ENCODE measurements around the gene NDC1. TPM values are rescaled to one million over a fixed set of nuclear protein-coding genes. Genes with fewer than 3 reads are reported as not detected.

Gene NDC1
- polyA plus RNA-seq, 1 of the 3 experiments (the other 2 are of a cell fraction): 11.5 TPM

DNA sequence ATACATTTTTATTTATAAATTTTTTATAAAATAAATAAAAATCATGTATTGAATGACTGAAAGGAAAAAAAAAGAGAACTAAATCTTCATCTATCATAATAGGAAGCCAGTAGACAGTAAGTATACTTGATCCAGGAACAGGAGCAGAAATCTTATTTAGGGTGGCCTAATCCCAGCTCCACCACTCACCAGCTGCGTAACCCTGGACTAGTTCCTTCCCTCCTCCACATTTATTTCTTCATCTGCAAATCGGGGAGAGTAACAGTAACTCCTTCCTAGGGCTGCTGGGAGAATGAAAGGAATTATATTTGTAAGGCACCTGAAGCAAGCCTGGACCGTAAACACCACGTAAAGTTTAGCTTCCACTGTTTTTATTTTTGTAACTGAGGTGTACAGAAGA lies 117.0 kb downstream of the NDC1 start:
- CTCF ChIA-PET: interaction anchor here (1.0 to 1.8 kb wide), 4 partner anchors 10 to 235 kb away, joined by 3 to 5 read pairs (median 5); no protein-coding TSS in a partner anchor
- POLR2A ChIA-PET: no interaction called here
- H3K4me1 ChIP-seq (ENCODE audit: control insufficient read depth in 1 of 2, insufficient read depth in 2 of 2, low read depth in 1 of 2, low read length in 1 of 2): no peaks in the 10 kb centered on the region; a peak in 1 of 4 replicates
- H3F3A ChIP-seq (replicated peaks; ENCODE audit: insufficient read depth): no peaks in the 10 kb centered on the region
- no peak overlapping the region for H3K9ac ChIP-seq
- no peaks in the 10 kb centered on the region for H3K79me2 ChIP-seq (ENCODE audit: insufficient read depth)
- no peaks in the 10 kb centered on the region for H3K27me3 ChIP-seq (ENCODE audit: insufficient read depth)
- no peaks in the 10 kb centered on the region for H3K36me3 ChIP-seq (replicated peaks in 1 of 2; ENCODE audit: control insufficient read depth in 1 of 2, insufficient read depth in 2 of 2, low read length in 1 of 2)
- no peak overlapping the region for H3K4me3 ChIP-seq (ENCODE audit: low read depth in 2 of 2, low read length in 1 of 2)
- H3K9me3 ChIP-seq: no peaks in the 10 kb centered on the region
- no peaks in the 10 kb centered on the region for H3K9me2 ChIP-seq
- H3K4me2 ChIP-seq: no peak overlapping the region
- H4K20me1 ChIP-seq (ENCODE audit: insufficient read depth): no peaks in the 10 kb centered on the region
- H2AFZ ChIP-seq (ENCODE audit: low read depth): no peak overlapping the region
- 74% methylated on average over 4 of the region's 4 CpGs for WGBS (ENCODE audit: low lambda C conversion rate)
- DNase-seq: no peak
- TF ChIP-seq FOSL2 (IDR thresholded peaks at IDR 0.05; ENCODE audit: borderline replicate concordance, low read depth): no peak
- no peak overlapping the region for H3K27ac ChIP-seq (ENCODE audit: low read depth in 2 of 2, low read length in 1 of 2)

DNA sequence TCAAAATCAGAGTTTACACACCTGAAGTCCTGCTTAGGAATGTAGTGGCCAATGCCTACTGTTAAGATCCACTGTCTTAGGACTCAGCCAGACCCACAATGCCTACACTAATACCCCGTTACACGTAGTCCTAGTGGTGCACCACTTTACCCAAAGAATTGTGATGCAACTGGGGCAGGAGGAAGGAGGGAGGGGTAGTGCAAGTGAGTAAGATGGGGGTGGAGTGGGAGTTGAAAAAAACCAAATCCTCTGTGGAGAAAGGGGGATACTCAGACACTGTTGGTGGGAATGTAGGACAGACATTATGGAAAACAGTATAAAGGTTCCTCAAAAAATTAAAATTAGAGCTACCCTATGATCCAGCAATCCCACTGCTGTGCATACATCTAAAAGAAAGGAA lies 118.6 kb downstream of the NDC1 start:
- Histone ChIP-seq H3K27me3 (ENCODE audit: insufficient read depth) (no peaks in the 10 kb centered on the region), H3K36me3 (replicated peaks in 1 of 2; ENCODE audit: control insufficient read depth in 1 of 2, insufficient read depth in 2 of 2, low read length in 1 of 2) (no peaks in the 10 kb centered on the region), H3K4me2 (no peak overlapping the region), H3K9ac (no peak overlapping the region), H3K9me3 (no peaks in the 10 kb centered on the region), H3K27ac (ENCODE audit: low read depth in 2 of 2, low read length in 1 of 2) (no peak overlapping the region), H3F3A (replicated peaks; ENCODE audit: insufficient read depth) (no peaks in the 10 kb centered on the region), H3K9me2 (no peaks in the 10 kb centered on the region), H3K79me2 (ENCODE audit: insufficient read depth) (no peaks in the 10 kb centered on the region), H3K4me3 (ENCODE audit: low read depth in 2 of 2, low read length in 1 of 2) (no peak overlapping the region), H2AFZ (ENCODE audit: low read depth) (no peak overlapping the region), H3K4me1 (ENCODE audit: control insufficient read depth in 1 of 2, insufficient read depth in 2 of 2, low read depth in 1 of 2, low read length in 1 of 2) (no peaks in the 10 kb centered on the region), H4K20me1 (ENCODE audit: insufficient read depth) (no peaks in the 10 kb centered on the region)
- WGBS (ENCODE audit: low lambda C conversion rate): 85% methylated on average over 2 of the region's 2 CpGs
- no peak for DNase-seq
- no peak for TF ChIP-seq CHD2 (IDR thresholded peaks at IDR 0.05; ENCODE audit: low read length, partially characterized antibody)
- TF ChIP-seq RAD21 (IDR thresholded peaks at IDR 0.05; ENCODE audit: low read length): no peak
- TF ChIP-seq GATA2 (CRISPR knock-in tag; IDR thresholded peaks at IDR 0.05): no peak
- TF ChIP-seq, protein P1, sequence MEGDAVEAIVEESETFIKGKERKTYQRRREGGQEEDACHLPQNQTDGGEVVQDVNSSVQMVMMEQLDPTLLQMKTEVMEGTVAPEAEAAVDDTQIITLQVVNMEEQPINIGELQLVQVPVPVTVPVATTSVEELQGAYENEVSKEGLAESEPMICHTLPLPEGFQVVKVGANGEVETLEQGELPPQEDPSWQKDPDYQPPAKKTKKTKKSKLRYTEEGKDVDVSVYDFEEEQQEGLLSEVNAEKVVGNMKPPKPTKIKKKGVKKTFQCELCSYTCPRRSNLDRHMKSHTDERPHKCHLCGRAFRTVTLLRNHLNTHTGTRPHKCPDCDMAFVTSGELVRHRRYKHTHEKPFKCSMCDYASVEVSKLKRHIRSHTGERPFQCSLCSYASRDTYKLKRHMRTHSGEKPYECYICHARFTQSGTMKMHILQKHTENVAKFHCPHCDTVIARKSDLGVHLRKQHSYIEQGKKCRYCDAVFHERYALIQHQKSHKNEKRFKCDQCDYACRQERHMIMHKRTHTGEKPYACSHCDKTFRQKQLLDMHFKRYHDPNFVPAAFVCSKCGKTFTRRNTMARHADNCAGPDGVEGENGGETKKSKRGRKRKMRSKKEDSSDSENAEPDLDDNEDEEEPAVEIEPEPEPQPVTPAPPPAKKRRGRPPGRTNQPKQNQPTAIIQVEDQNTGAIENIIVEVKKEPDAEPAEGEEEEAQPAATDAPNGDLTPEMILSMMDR (IDR thresholded peaks at IDR 0.05): no peak
- no peak for TF ChIP-seq POLR2AphosphoS5 (IDR thresholded peaks at IDR 0.05; ENCODE audit: low read depth, low read length)
- TF ChIP-seq RCOR1 (IDR thresholded peaks at IDR 0.05; ENCODE audit: low read length): no peak
- TF ChIP-seq, protein P2, sequence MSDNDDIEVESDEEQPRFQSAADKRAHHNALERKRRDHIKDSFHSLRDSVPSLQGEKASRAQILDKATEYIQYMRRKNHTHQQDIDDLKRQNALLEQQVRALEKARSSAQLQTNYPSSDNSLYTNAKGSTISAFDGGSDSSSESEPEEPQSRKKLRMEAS (IDR thresholded peaks at IDR 0.05; ENCODE audit: low read depth): no peak
- TF ChIP-seq, protein P3, sequence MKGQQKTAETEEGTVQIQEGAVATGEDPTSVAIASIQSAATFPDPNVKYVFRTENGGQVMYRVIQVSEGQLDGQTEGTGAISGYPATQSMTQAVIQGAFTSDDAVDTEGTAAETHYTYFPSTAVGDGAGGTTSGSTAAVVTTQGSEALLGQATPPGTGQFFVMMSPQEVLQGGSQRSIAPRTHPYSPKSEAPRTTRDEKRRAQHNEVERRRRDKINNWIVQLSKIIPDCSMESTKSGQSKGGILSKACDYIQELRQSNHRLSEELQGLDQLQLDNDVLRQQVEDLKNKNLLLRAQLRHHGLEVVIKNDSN (IDR thresholded peaks at IDR 0.05; ENCODE audit: borderline replicate concordance, low read depth): no peak
- no peak for TF ChIP-seq FOXM1 (IDR thresholded peaks at IDR 0.05; ENCODE audit: low read depth)
- no peak for TF ChIP-seq RFX5 (IDR thresholded peaks at IDR 0.05; ENCODE audit: low read length)
- no peak for TF ChIP-seq MEF2A (IDR thresholded peaks at IDR 0.05; ENCODE audit: borderline replicate concordance, low read depth)
- TF ChIP-seq, protein P4, sequence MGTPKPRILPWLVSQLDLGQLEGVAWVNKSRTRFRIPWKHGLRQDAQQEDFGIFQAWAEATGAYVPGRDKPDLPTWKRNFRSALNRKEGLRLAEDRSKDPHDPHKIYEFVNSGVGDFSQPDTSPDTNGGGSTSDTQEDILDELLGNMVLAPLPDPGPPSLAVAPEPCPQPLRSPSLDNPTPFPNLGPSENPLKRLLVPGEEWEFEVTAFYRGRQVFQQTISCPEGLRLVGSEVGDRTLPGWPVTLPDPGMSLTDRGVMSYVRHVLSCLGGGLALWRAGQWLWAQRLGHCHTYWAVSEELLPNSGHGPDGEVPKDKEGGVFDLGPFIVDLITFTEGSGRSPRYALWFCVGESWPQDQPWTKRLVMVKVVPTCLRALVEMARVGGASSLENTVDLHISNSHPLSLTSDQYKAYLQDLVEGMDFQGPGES (IDR thresholded peaks at IDR 0.05; ENCODE audit: low read depth, low read length): no peak
- TF ChIP-seq NFIC (IDR thresholded peaks at IDR 0.05; ENCODE audit: borderline replicate concordance): no peak
- TF ChIP-seq, protein P5, sequence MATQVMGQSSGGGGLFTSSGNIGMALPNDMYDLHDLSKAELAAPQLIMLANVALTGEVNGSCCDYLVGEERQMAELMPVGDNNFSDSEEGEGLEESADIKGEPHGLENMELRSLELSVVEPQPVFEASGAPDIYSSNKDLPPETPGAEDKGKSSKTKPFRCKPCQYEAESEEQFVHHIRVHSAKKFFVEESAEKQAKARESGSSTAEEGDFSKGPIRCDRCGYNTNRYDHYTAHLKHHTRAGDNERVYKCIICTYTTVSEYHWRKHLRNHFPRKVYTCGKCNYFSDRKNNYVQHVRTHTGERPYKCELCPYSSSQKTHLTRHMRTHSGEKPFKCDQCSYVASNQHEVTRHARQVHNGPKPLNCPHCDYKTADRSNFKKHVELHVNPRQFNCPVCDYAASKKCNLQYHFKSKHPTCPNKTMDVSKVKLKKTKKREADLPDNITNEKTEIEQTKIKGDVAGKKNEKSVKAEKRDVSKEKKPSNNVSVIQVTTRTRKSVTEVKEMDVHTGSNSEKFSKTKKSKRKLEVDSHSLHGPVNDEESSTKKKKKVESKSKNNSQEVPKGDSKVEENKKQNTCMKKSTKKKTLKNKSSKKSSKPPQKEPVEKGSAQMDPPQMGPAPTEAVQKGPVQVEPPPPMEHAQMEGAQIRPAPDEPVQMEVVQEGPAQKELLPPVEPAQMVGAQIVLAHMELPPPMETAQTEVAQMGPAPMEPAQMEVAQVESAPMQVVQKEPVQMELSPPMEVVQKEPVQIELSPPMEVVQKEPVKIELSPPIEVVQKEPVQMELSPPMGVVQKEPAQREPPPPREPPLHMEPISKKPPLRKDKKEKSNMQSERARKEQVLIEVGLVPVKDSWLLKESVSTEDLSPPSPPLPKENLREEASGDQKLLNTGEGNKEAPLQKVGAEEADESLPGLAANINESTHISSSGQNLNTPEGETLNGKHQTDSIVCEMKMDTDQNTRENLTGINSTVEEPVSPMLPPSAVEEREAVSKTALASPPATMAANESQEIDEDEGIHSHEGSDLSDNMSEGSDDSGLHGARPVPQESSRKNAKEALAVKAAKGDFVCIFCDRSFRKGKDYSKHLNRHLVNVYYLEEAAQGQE (IDR thresholded peaks at IDR 0.05; ENCODE audit: low read depth, low read length): no peak
- no peak for TF ChIP-seq YY1 (IDR thresholded peaks at IDR 0.05; ENCODE audit: low read depth)
- no peak for TF ChIP-seq JUND (IDR thresholded peaks at IDR 0.05)
- TF ChIP-seq TCF12 (IDR thresholded peaks at IDR 0.05): no peak
- no peak for TF ChIP-seq RXRA (IDR thresholded peaks at IDR 0.05; ENCODE audit: borderline replicate concordance, low read depth)
- ChIA-PET POLR2A (no interaction called here), CTCF (interaction anchor here (1.3 to 1.7 kb wide), 3 partner anchors 9 to 234 kb away, joined by 3 to 6 read pairs (median 4); no protein-coding TSS in a partner anchor)

All from SK-N-SH (cell line).